DOHH2 (cell line): Measurements from ENCODE around the gene CDC42.

Experiments
- H3F3A ChIP-seq: fragments of 200-600 bp; sonication (generic), shearing (Covaris generic); 2 replicates; pipeline ENCODE4 v1.6.0; 2016; ENCODE audit warnings: antibody characterized with exemption, mild to moderate bottlenecking; ENCODE audit not compliant: control insufficient read depth, insufficient read depth
- H3K27ac ChIP-seq: fragments of 200-600 bp; sonication (generic); 2 replicates; pipeline ENCODE4 v1.5.1; 2014; ENCODE audit warnings: low read depth, mild to moderate bottlenecking, low read length, moderate library complexity
- H3K27me3 ChIP-seq: fragments of 200-600 bp; sonication (generic); 2 replicates; pipeline ENCODE4 v1.6.1; 2014; ENCODE audit warnings: mild to moderate bottlenecking, low read length, mixed read lengths; ENCODE audit not compliant: control insufficient read depth
- H3K36me3 ChIP-seq: fragments of 200-600 bp; sonication (generic); 2 replicates; pipeline ENCODE4 v1.6.1; 2014; ENCODE audit warnings: mild to moderate bottlenecking, low read length, moderate library complexity, mixed read lengths; ENCODE audit not compliant: control insufficient read depth
- H3K4me1 ChIP-seq: fragments of 200-600 bp; sonication (generic); 2 replicates; pipeline ENCODE4 v1.6.1; 2014; ENCODE audit warnings: mild to moderate bottlenecking, low read length, mixed read lengths; ENCODE audit not compliant: control insufficient read depth
- H3K4me2 ChIP-seq: fragments of 200-600 bp; sonication (generic); 2 replicates; pipeline ENCODE4 v1.6.0; 2014; ENCODE audit warnings: mild to moderate bottlenecking, low read length, moderate library complexity
- H3K4me3 ChIP-seq: fragments of 200-600 bp; sonication (generic); 2 replicates; pipeline ENCODE4 v1.5.1; 2014; ENCODE audit warnings: mild to moderate bottlenecking, low read length, mixed read lengths
- H3K79me2 ChIP-seq: fragments of 200-600 bp; sonication (generic); 2 replicates; pipeline ENCODE4 v1.6.1; 2014; ENCODE audit warnings: mild to moderate bottlenecking, low read length, mixed read lengths; ENCODE audit not compliant: control insufficient read depth
- H3K9me2 ChIP-seq: fragments of 200-600 bp; sonication (generic); replicated peaks from 2 replicates; pipeline ENCODE4 v1.6.1; 2014; ENCODE audit warnings: mild to moderate bottlenecking, low read length, mixed read lengths; ENCODE audit not compliant: control insufficient read depth
- H3K9me3 ChIP-seq: fragments of 200-600 bp; sonication (generic); 2 replicates; pipeline ENCODE4 v1.6.1; 2014; ENCODE audit warnings: antibody characterized with exemption, low read length, mixed read lengths; ENCODE audit not compliant: control insufficient read depth, insufficient read depth
- H4K20me1 ChIP-seq: fragments of 200-600 bp; sonication (generic); 2 replicates; pipeline ENCODE4 v1.6.0; 2014; ENCODE audit warnings: low read depth, mild to moderate bottlenecking, antibody characterized with exemption, low read length, moderate library complexity; ENCODE audit not compliant: control insufficient read depth, insufficient read depth
- CTCF ChIP-seq: fragments of 200-600 bp; sonication (generic); IDR thresholded peaks from one replicate; pipeline ENCODE4 v1.5.1; 2014; ENCODE audit warnings: antibody characterized with exemption, mild to moderate bottlenecking, low read depth, low read length; ENCODE audit not compliant: poor library complexity, severe bottlenecking
- EZH2phosphoT487 ChIP-seq: fragments of 200-600 bp; sonication (generic); IDR thresholded peaks from 2 replicates; pipeline ENCODE4 v1.6.1; 2017; ENCODE audit warnings: borderline replicate concordance, mild to moderate bottlenecking, antibody characterized with exemption, low read length, moderate library complexity, mixed read lengths

Gene CDC42

GRCh38 chr1:22021061-22021460, 31.4 kb upstream of the CDC42 start:
- Histone ChIP-seq H3K9me2 (no peaks in the 10 kb centered on the region), H3F3A (0 out of 2 replicates have a peak, but pooled peaks cover 6% of the 10 kb centered on the region)

DNA sequence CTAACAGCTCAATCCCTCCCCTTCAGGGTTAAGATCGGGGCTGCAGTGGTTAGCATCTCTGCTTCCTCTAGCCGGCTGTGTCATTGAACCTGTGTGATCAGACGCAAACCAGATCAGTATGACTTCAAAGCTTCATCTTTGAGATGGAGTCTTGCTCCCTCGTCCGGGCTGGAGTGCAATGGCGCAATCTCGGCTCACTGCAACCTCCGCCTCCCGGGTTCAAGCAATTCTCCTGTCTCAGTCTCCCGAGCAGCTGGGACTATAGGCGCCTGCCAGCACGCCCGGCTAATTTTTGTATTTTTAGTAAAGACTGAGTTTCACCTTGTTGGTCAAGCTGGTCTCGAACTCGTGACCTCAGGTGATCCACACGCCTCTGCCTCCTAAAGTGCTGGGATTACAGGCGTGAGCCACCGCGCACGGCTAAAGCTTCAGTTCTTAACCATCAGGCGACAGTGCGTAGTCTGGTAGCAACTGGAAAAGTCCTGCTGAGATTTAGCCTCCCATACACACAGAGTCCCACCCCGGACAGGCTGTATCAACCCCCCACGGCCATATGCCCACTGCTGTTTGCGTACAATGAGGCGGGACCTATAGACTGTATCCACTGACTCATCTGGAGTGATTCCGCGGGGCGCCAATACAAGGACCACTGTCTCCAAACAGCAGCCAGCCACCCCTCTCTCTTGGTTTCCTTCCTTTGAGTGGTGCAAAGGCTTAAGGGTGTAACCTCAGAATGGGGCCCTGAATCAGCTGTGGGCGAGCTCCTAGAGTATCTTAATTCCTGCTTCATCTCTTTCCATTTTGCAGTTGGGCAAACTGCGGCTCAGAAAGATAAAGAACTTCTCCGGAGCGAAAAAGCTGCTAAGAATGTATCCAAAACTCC, 27.8 kb upstream of the CDC42 start:
- Histone ChIP-seq H3K4me2 (peak overlapping the region; percentile 92), H3K36me3 (peaks cover 7% of the 10 kb centered on the region), H3K9me2 (no peaks in the 10 kb centered on the region), H3F3A (peaks cover 10% of the 10 kb centered on the region; the same call in 1 of the 2 replicates), H3K9me3 (no peaks in the 10 kb centered on the region), H4K20me1 (no peaks in the 10 kb centered on the region), H3K27ac (peak overlapping the region; percentile 79; the same call in 1 of the 2 replicates), H3K79me2 (peaks cover 23% of the 10 kb centered on the region), H3K27me3 (peaks cover 6% of the 10 kb centered on the region), H3K4me3 (peak overlapping the region; percentile 81), H3K4me1 (peaks cover 23% of the 10 kb centered on the region)
- TF ChIP-seq CTCF (no peak), EZH2phosphoT487 (no peak)

More at GRCh38 chr1:22021061-22021460, 31.4 kb upstream of the CDC42 start:
- Histone ChIP-seq H4K20me1 (no peaks in the 10 kb centered on the region), H3K79me2 (peaks cover 7% of the 10 kb centered on the region), H3K4me3 (no peak overlapping the region), H3K4me1 (peaks cover 14% of the 10 kb centered on the region), H3K9me3 (no peaks in the 10 kb centered on the region), H3K4me2 (no peak overlapping the region), H3K36me3 (peaks cover 3% of the 10 kb centered on the region; the same call in 1 of the 2 replicates), H3K27me3 (peaks cover 9% of the 10 kb centered on the region), H3K27ac (no peak overlapping the region)
- TF ChIP-seq CTCF (no peak), EZH2phosphoT487 (no peak)

DNA sequence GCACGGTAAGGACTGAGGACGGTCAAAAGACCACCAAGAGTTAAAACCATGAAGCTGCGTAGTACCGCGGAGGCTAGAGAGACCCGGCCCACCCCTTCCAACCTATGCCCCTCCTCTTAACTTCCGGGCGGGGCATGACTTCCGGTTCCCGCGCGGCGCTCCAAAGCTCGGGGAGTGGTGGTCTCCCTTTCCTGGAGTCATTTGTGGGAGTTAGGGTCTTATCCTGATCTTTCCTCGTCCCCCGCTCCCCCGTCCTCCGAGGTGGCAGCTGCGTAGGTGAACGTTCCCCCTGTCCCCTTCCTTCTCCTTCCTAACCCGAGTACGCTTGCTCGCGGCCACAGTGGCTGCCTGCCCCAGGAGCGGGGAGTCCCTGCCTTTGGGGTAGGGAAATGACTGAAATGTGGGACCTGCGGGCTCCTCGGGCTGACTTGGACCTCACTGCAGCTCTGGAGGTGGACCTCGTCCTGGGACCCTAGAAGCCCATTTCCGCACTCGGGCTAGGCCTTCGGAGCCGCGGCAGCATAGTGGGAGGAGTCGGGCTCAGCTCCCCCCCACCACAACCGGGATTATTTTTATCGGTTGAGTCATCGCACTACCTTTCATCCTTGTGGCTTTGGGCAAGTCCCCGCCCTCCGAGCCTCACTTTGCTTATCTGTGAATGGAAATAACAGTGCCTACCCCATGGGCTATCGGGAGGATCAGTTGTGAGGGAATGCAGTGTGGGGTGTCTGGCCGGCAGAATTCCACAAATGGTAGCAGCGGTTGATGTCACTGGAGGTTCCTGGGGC, 26.9 kb upstream of the CDC42 start:
- no peaks in the 10 kb centered on the region for H3K9me3 ChIP-seq
- TF ChIP-seq EZH2phosphoT487 (no peak), CTCF (no peak)
- H4K20me1 ChIP-seq: no peaks in the 10 kb centered on the region
- peak overlapping the region; percentile 92 for H3K4me2 ChIP-seq
- H3K36me3 ChIP-seq: peaks cover 12% of the 10 kb centered on the region
- H3K27me3 ChIP-seq: peaks cover 6% of the 10 kb centered on the region
- peaks cover 10% of the 10 kb centered on the region; the same call in 1 of the 2 replicates for H3F3A ChIP-seq
- no peaks in the 10 kb centered on the region for H3K9me2 ChIP-seq
- H3K4me3 ChIP-seq: peak overlapping the region; percentile 81
- peaks cover 23% of the 10 kb centered on the region for H3K4me1 ChIP-seq
- H3K27ac ChIP-seq: peak overlapping the region; percentile 79
- peaks cover 23% of the 10 kb centered on the region for H3K79me2 ChIP-seq
